ENCODE data around the gene EXTL1. TPM values are rescaled to one million over a fixed set of nuclear protein-coding genes. Genes with fewer than 3 reads are reported as not detected.

Gene EXTL1
- total and polyA plus RNA-seq, 7 experiments from 2014 or later: 0.14 to 0.32 TPM; not detected in 5

- Histone ChIP-seq H3K36me3 (ENCODE audit: control insufficient read depth in 2 of 3, insufficient read depth in 3 of 3, low read length in 3 of 3) (no peaks in the 10 kb centered on the region), H3K4me1 (ENCODE audit: control insufficient read depth in 2 of 2, insufficient read depth in 2 of 2, low read length in 2 of 2) (peaks cover 0 to 4% of the 10 kb centered on the region in 2 donors), H3K4me3 (ENCODE audit: low read length) (no peak overlapping the region), H3K9me3 (ENCODE audit: control insufficient read depth in 2 of 3, low read length in 3 of 3) (no peaks in the 10 kb centered on the region), H3K27me3 (ENCODE audit: control insufficient read depth in 2 of 2, insufficient read depth in 2 of 2, low read length in 2 of 2) (no peaks in the 10 kb centered on the region), H3K27ac (ENCODE audit: low read depth, low read length) (no peak overlapping the region)
- Mint-ChIP-seq H3K9me3 (peaks cover 0 to 4% (median 0%) of the 10 kb centered on the region in 11 donors), H3K36me3 (no peaks in the 10 kb centered on the region), H3K27me3 (peaks cover 0 to 11% (median 0%) of the 10 kb centered on the region in 5 donors), H3K4me1 (peaks cover 6 to 11% (median 8%) of the 10 kb centered on the region in 7 donors), H3K27ac (no peak overlapping the region), H3K4me3 (no peak overlapping the region)
- POLR2A ChIA-PET: interaction anchor here (0.6 to 11.0 kb wide), 3 partner anchors 102 to 1340 kb away, joined by 3 to 226 read pairs (median 4); partner anchors contain the start of gene STMN1
- DNase-seq (no peak), ATAC-seq (no peak)
- intact Hi-C loops (cut with micrococcal nuclease): no loop called here
- CTCF ChIA-PET: interaction anchor here (0.5 to 13.0 kb wide), 2 partner anchors 43 to 105 kb away, joined by 3 to 361 read pairs; partner anchors contain the start of gene STMN1
Measured at GRCh38 chr1:26003262-26003661, 18.3 kb upstream of the EXTL1 start.

GRCh38 chr1:26003756-26004155 is 17.8 kb upstream of the EXTL1 start:
- DNase-seq (no peak), ATAC-seq (no peak)
- H3K36me3 Mint-ChIP-seq: no peaks in the 10 kb centered on the region
- H3K27me3 Mint-ChIP-seq: peaks cover 0 to 11% (median 0%) of the 10 kb centered on the region in 5 donors
- H3K9me3 Mint-ChIP-seq: peaks cover 0 to 2% (median 0%) of the 10 kb centered on the region in 11 donors
- H3K27ac Mint-ChIP-seq: peak overlapping the region in 1 of 9 donors; percentile 32
- no peaks in the 10 kb centered on the region for H3K27me3 ChIP-seq (ENCODE audit: control insufficient read depth in 2 of 2, insufficient read depth in 2 of 2, low read length in 2 of 2)
- no peaks in the 10 kb centered on the region for H3K4me1 ChIP-seq (ENCODE audit: control insufficient read depth in 2 of 2, insufficient read depth in 2 of 2, low read length in 2 of 2)
- no peak overlapping the region for H3K4me3 Mint-ChIP-seq
- peaks cover under 1 to 8% (median 5%) of the 10 kb centered on the region in 7 donors for H3K4me1 Mint-ChIP-seq
- H3K27ac ChIP-seq (ENCODE audit: low read depth, low read length): no peak overlapping the region
- ChIA-PET POLR2A (interaction anchor here (0.6 to 11.0 kb wide), 3 partner anchors 103 to 1340 kb away, joined by 3 to 226 read pairs (median 4); partner anchors contain the start of gene STMN1), CTCF (interaction anchor here (0.7 to 13.0 kb wide), 2 partner anchors 44 to 106 kb away, joined by 4 to 361 read pairs; partner anchors contain the start of gene STMN1)
- no peaks in the 10 kb centered on the region for H3K36me3 ChIP-seq (ENCODE audit: control insufficient read depth in 2 of 3, insufficient read depth in 3 of 3, low read length in 3 of 3)
- H3K9me3 ChIP-seq (ENCODE audit: control insufficient read depth in 2 of 3, low read length in 3 of 3): no peaks in the 10 kb centered on the region
- intact Hi-C loops (cut with micrococcal nuclease): no loop called here
- no peak overlapping the region for H3K4me3 ChIP-seq (ENCODE audit: low read length)

- H3K4me3 ChIP-seq (ENCODE audit: low read length): no peak overlapping the region
- no peak overlapping the region for H3K27ac ChIP-seq (ENCODE audit: low read depth, low read length)
- no peaks in the 10 kb centered on the region for H3K27me3 ChIP-seq (ENCODE audit: control insufficient read depth in 2 of 2, insufficient read depth in 2 of 2, low read length in 2 of 2)
- H3K9me3 ChIP-seq (ENCODE audit: control insufficient read depth in 2 of 3, low read length in 3 of 3): no peaks in the 10 kb centered on the region
- ChIA-PET POLR2A (no interaction called here), CTCF (interaction anchor here (13.0 kb wide), 1 partner anchor 108 kb away, joined by 361 read pairs; the partner anchor contains the start of gene STMN1)
- peak overlapping the region in 1 of 9 donors; percentile 36 for H3K27ac Mint-ChIP-seq
- H3K36me3 ChIP-seq (ENCODE audit: control insufficient read depth in 2 of 3, insufficient read depth in 3 of 3, low read length in 3 of 3): no peaks in the 10 kb centered on the region
- intact Hi-C loops (cut with micrococcal nuclease): no loop called here
- H3K9me3 Mint-ChIP-seq: peaks cover 0 to 2% (median 0%) of the 10 kb centered on the region in 11 donors
- peaks cover 0 to 15% (median 0%) of the 10 kb centered on the region in 5 donors for H3K27me3 Mint-ChIP-seq
- ATAC-seq (no peak), DNase-seq (no peak)
- no peaks in the 10 kb centered on the region for H3K4me1 ChIP-seq (ENCODE audit: control insufficient read depth in 2 of 2, insufficient read depth in 2 of 2, low read length in 2 of 2)
- no peaks in the 10 kb centered on the region for H3K36me3 Mint-ChIP-seq
- peaks cover 0 to 8% (median 4%) of the 10 kb centered on the region in 7 donors for H3K4me1 Mint-ChIP-seq
- H3K4me3 Mint-ChIP-seq: no peak overlapping the region
Measured at GRCh38 chr1:26005434-26006105, 16.0 kb upstream of the EXTL1 start.

GRCh38 chr1:26006710-26007109 is 14.9 kb upstream of the EXTL1 start:
- Histone ChIP-seq H3K4me1 (ENCODE audit: control insufficient read depth in 2 of 2, insufficient read depth in 2 of 2, low read length in 2 of 2) (no peaks in the 10 kb centered on the region), H3K27ac (ENCODE audit: low read depth, low read length) (no peak overlapping the region), H3K9me3 (ENCODE audit: control insufficient read depth in 2 of 3, low read length in 3 of 3) (no peaks in the 10 kb centered on the region), H3K27me3 (ENCODE audit: control insufficient read depth in 2 of 2, insufficient read depth in 2 of 2, low read length in 2 of 2) (no peaks in the 10 kb centered on the region), H3K36me3 (ENCODE audit: control insufficient read depth in 2 of 3, insufficient read depth in 3 of 3, low read length in 3 of 3) (no peaks in the 10 kb centered on the region), H3K4me3 (ENCODE audit: low read length) (no peak overlapping the region)
- H3K36me3 Mint-ChIP-seq: no peaks in the 10 kb centered on the region
- intact Hi-C loops (cut with micrococcal nuclease): no loop called here
- H3K9me3 Mint-ChIP-seq: peaks cover 0 to 2% (median 0%) of the 10 kb centered on the region in 11 donors
- H3K27ac Mint-ChIP-seq: peak overlapping the region in 3 of 9 donors; percentile 17 to 71 (median 69)
- ATAC-seq: no peak
- H3K4me1 Mint-ChIP-seq: peaks cover 0 to 11% (median 4%) of the 10 kb centered on the region in 7 donors
- POLR2A ChIA-PET: no interaction called here
- peaks cover 0 to 17% (median 0%) of the 10 kb centered on the region in 5 donors for H3K27me3 Mint-ChIP-seq
- no peak for DNase-seq
- no peak overlapping the region for H3K4me3 Mint-ChIP-seq
- CTCF ChIA-PET: no interaction called here

- no peaks in the 10 kb centered on the region for H3K9me3 Mint-ChIP-seq
- Histone ChIP-seq H3K4me3 (ENCODE audit: low read length) (no peak overlapping the region), H3K4me1 (ENCODE audit: control insufficient read depth in 2 of 2, insufficient read depth in 2 of 2, low read length in 2 of 2) (no peaks in the 10 kb centered on the region), H3K36me3 (ENCODE audit: control insufficient read depth in 2 of 3, insufficient read depth in 3 of 3, low read length in 3 of 3) (no peaks in the 10 kb centered on the region), H3K9me3 (ENCODE audit: control insufficient read depth in 2 of 3, low read length in 3 of 3) (no peaks in the 10 kb centered on the region), H3K27ac (ENCODE audit: low read depth, low read length) (no peak overlapping the region), H3K27me3 (ENCODE audit: control insufficient read depth in 2 of 2, insufficient read depth in 2 of 2, low read length in 2 of 2) (no peaks in the 10 kb centered on the region)
- no peak overlapping the region for H3K4me3 Mint-ChIP-seq
- peaks cover 0 to 17% (median 0%) of the 10 kb centered on the region in 5 donors for H3K27me3 Mint-ChIP-seq
- CTCF ChIA-PET: interaction anchor here (0.6 kb wide), 1 partner anchor 10 kb away, joined by 3 read pairs; no protein-coding TSS in a partner anchor
- POLR2A ChIA-PET: interaction anchor here (0.7 kb wide), 1 partner anchor 113 kb away, joined by 3 read pairs; no protein-coding TSS in a partner anchor
- ATAC-seq: no peak
- peak overlapping the region in 1 of 9 donors; percentile 8 for H3K27ac Mint-ChIP-seq
- H3K36me3 Mint-ChIP-seq: no peaks in the 10 kb centered on the region
- DNase-seq: no peak
- H3K4me1 Mint-ChIP-seq: peaks cover 0 to 3% (median 0%) of the 10 kb centered on the region in 7 donors
- intact Hi-C loops (cut with micrococcal nuclease): no loop called here
Measured at GRCh38 chr1:26009796-26010447, 11.7 kb upstream of the EXTL1 start.

- H3K4me3 ChIP-seq (ENCODE audit: low read length): no peak overlapping the region
- intact Hi-C loops (cut with micrococcal nuclease): no loop called here
- POLR2A ChIA-PET: interaction anchor here (1.3 kb wide), 1 partner anchor 13 kb away, joined by 4 read pairs; the partner anchor contains the start of gene PAFAH2
Measured at GRCh38 chr1:26010825-26011224, 10.8 kb upstream of the EXTL1 start.

More at GRCh38 chr1:26010825-26011224, 10.8 kb upstream of the EXTL1 start:
- ATAC-seq (no peak), DNase-seq (no peak)
- no peak overlapping the region for H3K27ac Mint-ChIP-seq
- no peaks in the 10 kb centered on the region for H3K9me3 Mint-ChIP-seq
- peaks cover 0 to 17% (median 0%) of the 10 kb centered on the region in 5 donors for H3K27me3 Mint-ChIP-seq
- Histone ChIP-seq H3K27ac (ENCODE audit: low read depth, low read length) (no peak overlapping the region), H3K36me3 (ENCODE audit: control insufficient read depth in 2 of 3, insufficient read depth in 3 of 3, low read length in 3 of 3) (no peaks in the 10 kb centered on the region), H3K4me1 (ENCODE audit: control insufficient read depth in 2 of 2, insufficient read depth in 2 of 2, low read length in 2 of 2) (no peaks in the 10 kb centered on the region), H3K9me3 (ENCODE audit: control insufficient read depth in 2 of 3, low read length in 3 of 3) (no peaks in the 10 kb centered on the region), H3K27me3 (ENCODE audit: control insufficient read depth in 2 of 2, insufficient read depth in 2 of 2, low read length in 2 of 2) (no peaks in the 10 kb centered on the region)
- H3K4me1 Mint-ChIP-seq: peaks cover 0 to 3% (median 0%) of the 10 kb centered on the region in 7 donors
- H3K4me3 Mint-ChIP-seq: no peak overlapping the region
- no peaks in the 10 kb centered on the region for H3K36me3 Mint-ChIP-seq
- CTCF ChIA-PET: interaction anchor here (0.8 kb wide), 1 partner anchor 115 kb away, joined by 3 read pairs; no protein-coding TSS in a partner anchor

Measured in naive thymus-derived CD4-positive, alpha-beta T cell (primary cell).